ENCODE results near the gene MRPL24. TPM values are rescaled to one million over a fixed set of nuclear protein-coding genes. Genes with fewer than 3 reads are reported as not detected.

MRPL24 gene
- total and polyA plus RNA-seq, 2 of the 4 experiments (the other 2 are of a cell fraction) = 68.8 to 99.5 TPM

DNA sequence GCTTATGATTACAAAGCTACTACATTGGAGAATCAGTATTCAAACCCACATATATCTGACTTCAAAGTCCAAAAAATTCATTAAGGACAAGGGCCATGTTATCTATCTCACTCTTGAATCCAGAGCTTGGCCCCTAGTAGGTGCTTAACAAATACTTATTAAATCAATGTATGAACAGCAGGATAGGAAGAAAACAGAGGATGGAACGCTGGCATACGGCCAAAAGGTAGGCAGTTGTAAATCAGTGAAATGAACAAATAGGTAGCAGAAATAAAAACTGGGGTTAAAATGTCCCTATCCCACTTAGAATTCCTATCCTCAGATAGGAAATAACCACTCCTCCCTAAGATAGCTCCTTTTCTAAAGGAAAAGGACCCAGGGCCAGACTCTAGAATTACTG is 2.0 kb downstream of the MRPL24 start:
- H3K4me2 ChIP-seq (ENCODE audit: low read depth, low read length) = no peak overlapping the region
- H2BK15ac ChIP-seq (ENCODE audit: low read depth, low read length) = no peak overlapping the region
- no peak overlapping the region for H2AFZ ChIP-seq (replicated peaks; ENCODE audit: low read length, poor library complexity)
- no peak overlapping the region for H4K5ac ChIP-seq (ENCODE audit: low read depth, low read length)
- no peak overlapping the region for H2AK9ac ChIP-seq (replicated peaks; ENCODE audit: low read depth, low read length, poor library complexity)
- H3K18ac ChIP-seq (ENCODE audit: low read depth, low read length) = no peak overlapping the region
- H3K27ac ChIP-seq (ENCODE audit: insufficient read depth, low read length) = no peak overlapping the region
- DNase-seq (no peak), ATAC-seq (ENCODE audit: low read depth) (no peak)
- H3K36me3 ChIP-seq (ENCODE audit: control insufficient read depth, insufficient read depth, low read length) = peaks cover 39% of the 10 kb centered on the region
- H3K14ac ChIP-seq (replicated peaks; ENCODE audit: low read depth, low read length) = no peak overlapping the region
- no peak overlapping the region for H3K4ac ChIP-seq (ENCODE audit: low read depth, low read length)
- WGBS, 2 experiments (ENCODE audit: extremely low coverage in 2 of 2, insufficient read length in 1 of 2) = no CpG with 5 or more reads among the region's 2 CpGs
- no peak overlapping the region for H2BK5ac ChIP-seq (ENCODE audit: low read depth, low read length, poor library complexity, severe bottlenecking)
- H3K9ac ChIP-seq (ENCODE audit: low read depth, low read length) = no peak overlapping the region
- no peak overlapping the region for H2AK5ac ChIP-seq (ENCODE audit: low read depth, low read length)
- H2BK120ac ChIP-seq (ENCODE audit: low read depth, low read length) = no peak overlapping the region
- no peak overlapping the region for H3K56ac ChIP-seq (ENCODE audit: extremely low read depth, insufficient read depth, low read length)
- no peak overlapping the region for H3K4me3 ChIP-seq (ENCODE audit: insufficient read depth, low read depth, low read length)
- H3K4me1 ChIP-seq (ENCODE audit: control insufficient read depth, insufficient read depth, low read length) = 0 out of 2 replicates have a peak, but pooled peaks cover 2% of the 10 kb centered on the region
- H4K20me1 ChIP-seq (ENCODE audit: insufficient read depth, low read length) = no peaks in the 10 kb centered on the region
- POLR2A ChIA-PET (ENCODE audit: unreplicated experiment) = no interaction called here
- in situ Hi-C loops (cut with MboI; ENCODE audit: low sequenced_read_pairs) = no loop called here
- no peak overlapping the region for H4K91ac ChIP-seq (ENCODE audit: insufficient read depth, low read depth, low read length)
- no peaks in the 10 kb centered on the region for H3K9me3 ChIP-seq (ENCODE audit: control insufficient read depth, insufficient read depth, low read length)
- dilution Hi-C loops (cut with HindIII; ENCODE audit: low sequenced_read_pairs, unreplicated experiment) = no loop called here
- intact Hi-C loops (cut with micrococcal nuclease) = no loop called here
- CTCF ChIA-PET = interaction anchor here (0.9 kb wide), 1 partner anchor 13 kb away, joined by 3 read pairs; no protein-coding TSS in a partner anchor
- H2BK20ac ChIP-seq (ENCODE audit: low read depth, low read length) = no peak overlapping the region
- no TSS peak for BruUV-seq (replicated peaks)
- no peaks in the 10 kb centered on the region; the same call in 1 of the 2 replicates for H3K9me1 ChIP-seq (ENCODE audit: insufficient read depth, low read length)
- H3K27me3 ChIP-seq (ENCODE audit: control insufficient read depth, insufficient read depth, low read length) = no peaks in the 10 kb centered on the region
- H3K79me1 ChIP-seq (ENCODE audit: low read depth in 1 of 2, low read length in 2 of 2) = peaks cover 4 to 42% of the 10 kb centered on the region in 2 experiments
- H4K8ac ChIP-seq (ENCODE audit: low read depth in 2 of 2, low read length in 2 of 2) = no peak overlapping the region
- H3K23ac ChIP-seq (ENCODE audit: low read depth, low read length) = no peak overlapping the region
- TF ChIP-seq RAD21 (IDR thresholded peaks at IDR 0.05; ENCODE audit: low read length) (no peak), MAFK (IDR thresholded peaks at IDR 0.05; ENCODE audit: low read depth, low read length) (no peak), POLR2A (IDR thresholded peaks at IDR 0.05; ENCODE audit: low read depth, low read length) (no peak), FOS (IDR thresholded peaks at IDR 0.05; ENCODE audit: low read depth, low read length) (no peak), MXI1 (IDR thresholded peaks at IDR 0.05; ENCODE audit: borderline replicate concordance, low read depth, low read length) (no peak), CEBPB (IDR thresholded peaks at IDR 0.05; ENCODE audit: low read depth, low read length) (no peak)
- TF ChIP-seq, protein P1, sequence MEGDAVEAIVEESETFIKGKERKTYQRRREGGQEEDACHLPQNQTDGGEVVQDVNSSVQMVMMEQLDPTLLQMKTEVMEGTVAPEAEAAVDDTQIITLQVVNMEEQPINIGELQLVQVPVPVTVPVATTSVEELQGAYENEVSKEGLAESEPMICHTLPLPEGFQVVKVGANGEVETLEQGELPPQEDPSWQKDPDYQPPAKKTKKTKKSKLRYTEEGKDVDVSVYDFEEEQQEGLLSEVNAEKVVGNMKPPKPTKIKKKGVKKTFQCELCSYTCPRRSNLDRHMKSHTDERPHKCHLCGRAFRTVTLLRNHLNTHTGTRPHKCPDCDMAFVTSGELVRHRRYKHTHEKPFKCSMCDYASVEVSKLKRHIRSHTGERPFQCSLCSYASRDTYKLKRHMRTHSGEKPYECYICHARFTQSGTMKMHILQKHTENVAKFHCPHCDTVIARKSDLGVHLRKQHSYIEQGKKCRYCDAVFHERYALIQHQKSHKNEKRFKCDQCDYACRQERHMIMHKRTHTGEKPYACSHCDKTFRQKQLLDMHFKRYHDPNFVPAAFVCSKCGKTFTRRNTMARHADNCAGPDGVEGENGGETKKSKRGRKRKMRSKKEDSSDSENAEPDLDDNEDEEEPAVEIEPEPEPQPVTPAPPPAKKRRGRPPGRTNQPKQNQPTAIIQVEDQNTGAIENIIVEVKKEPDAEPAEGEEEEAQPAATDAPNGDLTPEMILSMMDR (conservative IDR thresholded peaks at IDR 0.05; ENCODE audit: low read depth, low read length) = no peak

Measured in IMR-90 (cell line).